Activated CD4-positive, alpha-beta T cell treated with anti-CD3 and anti-CD28 coated beads, Interleukin-2, amount 50 U/mL, for 4 hours (primary cell): Measurements from ENCODE around the gene TMEM62.
"Not testable (repeated sequence)": the region's sequence is repeated elsewhere in the genome, so short reads cannot be mapped to it uniquely, and the experiment has no call there.

Source experiments
- DNase-seq, 2 experiments: peaks; one replicate each; pipeline ENCODE4 v3.0.0-alpha.2; 2020

TMEM62 gene

DNA sequence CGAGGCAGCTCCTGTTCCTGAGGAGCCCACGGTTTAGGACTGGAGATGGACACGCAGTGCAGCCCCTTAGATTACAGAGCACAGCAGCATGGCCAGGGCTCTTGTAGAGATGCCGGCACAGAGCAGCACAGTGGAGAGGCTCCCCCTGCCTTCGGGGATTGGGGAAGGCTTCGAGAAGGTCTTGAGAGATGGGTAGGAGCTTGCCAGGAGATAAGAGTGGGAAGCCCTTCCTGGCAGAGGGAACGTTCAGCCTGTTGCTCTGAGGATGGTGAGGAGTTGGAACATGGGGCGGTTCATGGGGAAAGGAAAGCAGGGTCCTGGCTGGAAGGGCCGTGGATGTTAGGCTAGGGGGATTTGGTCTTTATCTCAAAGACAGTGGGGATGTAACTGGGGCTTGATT, 77.4 kb downstream of the TMEM62 start:
- no peak for DNase-seq

DNA sequence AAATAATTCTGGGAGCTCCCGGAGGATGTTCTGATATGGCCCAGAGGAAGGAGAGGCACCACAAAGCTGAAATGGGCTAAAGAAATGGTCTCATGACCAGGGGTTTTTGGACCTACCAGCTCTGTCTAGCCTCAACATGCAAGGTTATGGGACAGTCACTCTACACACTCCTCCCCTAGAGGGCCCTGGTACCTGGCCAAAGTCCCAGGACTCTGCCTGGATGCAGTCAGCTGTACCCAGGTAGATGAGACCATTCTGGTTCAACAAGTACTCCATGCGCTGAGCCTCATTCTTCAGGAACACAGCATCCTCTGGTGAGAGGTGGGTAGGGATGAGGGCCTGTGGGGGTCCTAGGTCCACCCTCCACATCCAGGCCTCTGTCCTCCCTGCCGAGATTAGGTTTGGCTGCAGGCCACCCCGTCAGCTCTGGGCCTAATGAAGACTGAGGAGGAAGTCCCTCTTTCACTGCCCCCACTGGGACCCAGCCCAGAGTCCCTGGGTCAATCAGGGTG, 77.9 kb downstream of the TMEM62 start:
- DNase-seq = no peak

DNA sequence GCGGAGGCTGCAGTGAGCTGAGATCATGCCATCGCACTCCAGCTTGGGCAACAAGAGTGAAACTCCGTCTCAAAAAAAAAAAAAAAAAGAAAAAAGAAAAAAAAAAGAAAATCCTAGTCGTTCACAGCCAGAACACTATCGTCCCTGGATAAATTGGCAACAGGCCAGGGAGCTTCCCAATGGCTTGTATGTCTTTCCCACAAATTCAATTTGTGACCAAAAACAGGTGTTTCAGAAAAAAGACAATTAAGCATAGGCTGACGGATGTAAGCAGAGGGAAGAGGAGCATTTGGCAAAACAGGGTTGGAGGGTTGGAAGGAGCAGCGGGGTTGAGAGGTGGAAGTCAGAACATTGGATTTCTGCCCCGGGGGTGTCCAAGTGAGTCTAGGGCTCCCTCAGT, 78.9 kb downstream of the TMEM62 start:
- no peak for DNase-seq

DNA sequence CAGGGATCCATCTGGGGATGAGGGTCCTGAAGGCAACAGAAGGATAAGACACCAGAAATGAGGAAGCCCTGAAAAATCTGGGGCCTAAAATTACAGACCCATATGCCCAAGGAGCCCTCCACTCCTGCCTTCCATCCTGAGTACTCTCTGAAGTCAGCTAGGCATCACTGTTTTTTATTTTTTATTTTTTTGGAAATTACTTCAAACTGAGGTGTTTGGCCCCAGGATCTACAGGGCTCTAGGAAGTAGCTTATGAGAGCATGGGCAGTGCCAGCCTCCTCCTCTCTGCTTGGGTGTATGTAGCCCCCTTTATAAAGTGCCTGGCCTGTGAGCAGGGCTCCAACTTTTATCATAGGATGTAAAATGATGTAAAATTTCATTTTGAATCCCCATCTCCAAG, 79.6 kb downstream of the TMEM62 start:
- no peak for DNase-seq

DNA sequence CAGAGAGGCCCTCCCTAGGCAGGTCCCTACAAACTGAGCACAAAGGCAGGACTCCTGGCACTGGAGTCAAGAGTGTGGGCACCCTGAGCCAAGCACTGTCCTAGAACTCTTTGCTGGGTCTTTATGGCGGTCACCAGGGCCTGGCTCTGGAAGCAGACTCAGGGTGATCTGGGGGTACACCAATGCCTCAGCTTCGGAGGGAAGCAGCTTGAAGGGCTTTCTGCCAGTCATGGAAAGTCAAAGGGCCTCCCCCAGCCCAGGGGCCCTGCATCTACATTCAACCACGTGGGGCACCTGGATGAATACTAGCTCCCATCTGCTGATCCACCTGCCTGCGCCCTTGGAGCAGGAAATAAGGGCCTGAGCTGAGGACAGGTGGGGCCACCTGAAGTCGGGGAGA, 80.1 kb downstream of the TMEM62 start:
- DNase-seq = no peak

DNA sequence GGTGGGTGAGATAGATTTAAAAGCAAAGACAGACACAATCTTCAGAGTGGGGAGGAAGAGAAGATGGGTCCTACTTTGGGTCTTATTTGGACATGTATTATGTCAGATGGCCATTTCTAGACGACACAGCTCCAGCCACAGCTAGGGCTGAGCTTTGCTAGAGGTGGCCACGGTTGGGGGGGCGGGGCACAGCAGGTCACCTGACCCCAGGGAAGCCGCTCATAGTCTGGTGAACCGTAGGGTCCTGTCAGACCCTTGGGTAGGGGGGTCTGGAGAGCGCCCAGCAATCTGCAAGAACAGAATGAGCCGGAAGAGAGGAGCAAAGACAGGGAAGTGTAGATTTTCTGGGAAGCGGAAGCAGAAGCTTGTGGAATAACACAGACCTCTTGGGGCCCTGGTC, 80.8 kb downstream of the TMEM62 start:
- DNase-seq = no peak

DNA sequence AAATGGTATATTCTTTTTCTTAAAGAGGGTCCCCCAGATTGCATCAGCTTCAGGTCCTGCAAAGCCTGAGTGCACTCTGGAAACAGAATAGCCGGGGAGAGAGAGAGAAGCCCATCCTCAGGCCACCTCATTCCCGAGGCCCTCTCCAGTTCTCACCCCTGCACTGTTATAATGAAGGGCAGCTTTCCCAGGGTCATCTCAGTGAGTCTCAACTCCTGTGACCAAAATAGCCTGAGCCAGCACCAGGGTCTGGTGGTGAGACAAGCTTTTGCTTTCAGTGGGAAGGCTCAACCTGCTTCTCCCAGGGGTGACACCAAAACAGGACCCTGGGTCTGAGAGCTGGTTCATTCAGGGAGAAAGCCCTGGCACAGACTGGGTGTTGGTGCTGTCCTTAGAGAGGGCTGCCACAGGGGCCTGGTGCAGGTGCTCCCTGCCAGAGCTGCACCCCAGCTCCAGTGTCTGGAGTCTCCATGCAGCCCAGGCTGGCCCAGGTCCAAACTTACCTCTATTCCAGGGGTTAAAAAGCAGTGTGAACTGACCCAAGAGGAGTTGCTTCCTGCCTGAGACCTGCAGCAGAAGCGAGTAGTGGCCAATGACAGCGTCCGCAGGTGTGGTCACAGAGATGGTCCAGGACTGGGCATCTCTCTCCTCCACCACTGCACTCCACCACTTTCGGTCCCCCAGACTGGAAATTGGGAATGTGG, 81.4 kb downstream of the TMEM62 start:
- no peak for DNase-seq

DNA sequence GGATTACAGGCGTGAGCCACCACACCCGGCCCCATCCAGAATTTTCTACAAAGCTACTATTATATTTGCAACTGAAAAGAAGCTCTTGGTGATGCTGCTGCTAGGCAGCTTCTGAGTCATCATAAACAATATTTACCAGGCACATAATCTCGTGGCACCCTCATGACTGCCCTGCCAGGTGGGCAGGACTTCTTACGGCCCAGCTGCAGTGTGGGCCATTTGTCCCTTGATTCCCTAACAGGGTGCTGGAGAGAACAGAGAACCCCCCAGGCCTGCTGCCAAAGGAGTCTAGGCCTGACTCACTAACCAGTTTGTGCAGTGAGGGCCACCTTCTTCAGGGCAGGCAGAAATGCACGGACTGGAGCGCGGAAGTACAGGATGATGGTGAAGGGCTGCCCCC, 82.6 kb downstream of the TMEM62 start:
- no peak for DNase-seq

DNA sequence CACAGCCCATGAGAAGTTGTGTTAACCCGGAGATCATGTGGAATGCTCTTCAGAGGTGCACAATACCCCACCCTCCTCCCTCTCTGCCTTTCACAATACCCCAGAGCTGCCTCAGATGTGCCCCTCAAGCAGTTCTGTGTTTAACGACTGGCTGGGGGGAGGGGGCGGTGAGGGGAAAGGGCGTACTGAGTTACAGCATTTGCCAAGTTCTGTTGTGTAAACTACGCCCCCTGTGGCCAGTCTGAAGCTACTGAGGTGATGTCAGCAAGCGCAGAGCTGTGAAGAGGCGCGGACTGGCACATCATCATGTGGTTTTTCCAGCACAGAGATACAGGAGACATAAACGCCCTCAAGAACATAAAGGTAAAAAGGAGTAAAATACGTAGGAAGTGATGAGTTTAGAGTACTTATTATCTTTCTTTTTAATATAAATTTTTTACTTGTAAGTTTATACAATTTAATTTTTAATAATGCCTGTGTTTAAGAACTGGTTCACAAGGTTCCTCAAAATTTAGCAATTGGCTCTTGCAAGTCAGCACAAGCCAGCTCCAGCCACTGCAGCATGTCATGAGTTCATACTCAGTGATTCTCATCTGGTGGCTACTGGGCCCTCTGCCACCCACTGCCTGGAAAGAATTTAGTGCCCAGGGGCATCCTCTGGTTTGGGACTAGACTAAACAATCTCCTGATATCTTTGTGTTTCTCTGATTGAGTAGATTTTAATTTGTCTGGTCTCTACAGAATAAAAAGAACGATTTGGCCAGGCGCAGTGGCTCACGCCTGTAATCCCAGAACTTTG, 85.7 kb downstream of the TMEM62 start:
- no peak for DNase-seq

DNA sequence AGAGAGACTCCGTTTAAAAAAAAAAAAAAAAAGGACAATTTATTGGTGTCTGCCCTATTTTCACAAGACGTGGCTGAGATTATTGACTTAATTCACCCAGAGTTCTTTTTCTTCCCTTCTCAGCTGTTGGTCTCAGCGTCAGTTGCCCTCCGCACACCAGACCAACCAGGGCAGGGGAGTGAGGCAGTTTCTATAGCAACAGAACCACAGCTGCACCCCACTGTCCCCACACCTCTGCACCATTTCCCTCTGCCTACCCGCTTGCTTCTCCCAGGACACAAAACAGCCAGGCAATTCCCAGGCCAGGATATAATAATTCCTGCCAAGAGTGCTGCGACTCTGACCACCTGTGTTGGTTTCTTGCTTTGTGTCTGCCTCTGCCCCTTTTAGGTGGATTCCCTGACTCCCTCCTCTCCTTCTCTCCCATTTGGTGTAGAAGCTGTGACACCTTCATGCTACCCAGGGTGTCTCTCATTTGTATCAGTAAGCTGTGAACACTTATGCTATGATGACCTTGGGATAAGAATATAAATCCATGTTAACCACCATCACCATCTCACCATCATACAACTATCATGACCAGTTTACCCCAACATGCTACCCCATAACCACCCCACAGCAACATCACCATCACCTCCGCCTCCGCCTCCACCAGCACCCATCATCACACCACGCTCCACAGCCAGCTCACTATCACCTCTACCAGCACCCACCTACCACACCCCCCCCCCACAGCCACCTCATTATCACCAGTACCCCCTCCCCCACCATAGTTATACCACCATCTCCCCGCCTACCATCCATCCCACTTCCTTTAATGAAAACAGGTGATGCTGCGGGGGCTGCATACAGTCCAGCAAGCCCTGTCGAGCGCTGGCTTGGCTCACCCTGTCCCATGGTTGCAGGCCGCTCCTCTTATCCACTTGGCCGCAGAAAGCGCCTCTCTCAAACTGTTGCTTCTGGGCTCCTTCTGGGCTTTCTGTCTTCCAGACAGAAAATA, 86.8 kb downstream of the TMEM62 start:
- DNase-seq = no peak

DNA sequence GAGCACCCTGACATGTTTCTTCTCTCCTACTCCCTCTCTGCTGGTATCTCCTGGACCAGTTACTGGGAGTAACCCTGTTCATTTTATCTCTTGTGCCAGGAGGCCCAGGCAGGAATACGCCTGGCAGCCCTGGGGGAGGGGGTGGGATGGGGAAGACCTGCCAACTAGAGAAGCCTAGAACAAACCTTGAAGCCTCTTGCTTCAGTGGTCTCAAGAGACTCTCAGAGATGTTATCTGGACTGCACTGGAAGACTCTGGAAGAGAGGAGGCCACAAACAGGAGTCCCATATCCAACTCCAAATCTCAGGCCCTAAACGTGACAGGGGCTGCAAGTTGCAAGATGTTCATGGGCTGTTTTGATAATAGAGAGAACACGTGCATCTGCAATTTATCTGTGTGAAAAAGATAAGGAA, 87.6 kb downstream of the TMEM62 start, which contains the start of gene EPB42:
EPB42 (minus strand) TSS at position 28 of the 413 bp plus-strand sequence. CDS start 193 bp downstream, outside the sequence.
- no peak for DNase-seq

DNA sequence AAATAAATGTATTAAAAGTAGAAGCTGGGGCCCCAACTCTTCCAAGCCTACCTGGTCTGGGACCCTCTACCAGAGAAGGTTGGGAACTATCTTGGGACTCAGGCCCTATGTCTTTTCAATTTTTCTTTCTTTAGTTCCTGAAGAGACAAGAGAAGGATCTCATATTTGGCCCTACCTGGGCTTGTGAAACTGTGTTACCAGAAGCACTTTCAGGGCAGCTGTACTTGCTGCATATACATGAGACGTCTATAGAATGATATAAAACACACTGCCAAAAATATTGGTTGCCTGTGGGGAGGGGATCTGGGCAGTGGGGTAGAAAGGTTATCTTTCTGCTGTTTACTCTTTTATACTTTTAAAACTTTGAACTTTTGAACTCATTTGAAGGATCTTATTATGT, 88.0 kb downstream of the TMEM62 start:
- no peak for DNase-seq

DNA sequence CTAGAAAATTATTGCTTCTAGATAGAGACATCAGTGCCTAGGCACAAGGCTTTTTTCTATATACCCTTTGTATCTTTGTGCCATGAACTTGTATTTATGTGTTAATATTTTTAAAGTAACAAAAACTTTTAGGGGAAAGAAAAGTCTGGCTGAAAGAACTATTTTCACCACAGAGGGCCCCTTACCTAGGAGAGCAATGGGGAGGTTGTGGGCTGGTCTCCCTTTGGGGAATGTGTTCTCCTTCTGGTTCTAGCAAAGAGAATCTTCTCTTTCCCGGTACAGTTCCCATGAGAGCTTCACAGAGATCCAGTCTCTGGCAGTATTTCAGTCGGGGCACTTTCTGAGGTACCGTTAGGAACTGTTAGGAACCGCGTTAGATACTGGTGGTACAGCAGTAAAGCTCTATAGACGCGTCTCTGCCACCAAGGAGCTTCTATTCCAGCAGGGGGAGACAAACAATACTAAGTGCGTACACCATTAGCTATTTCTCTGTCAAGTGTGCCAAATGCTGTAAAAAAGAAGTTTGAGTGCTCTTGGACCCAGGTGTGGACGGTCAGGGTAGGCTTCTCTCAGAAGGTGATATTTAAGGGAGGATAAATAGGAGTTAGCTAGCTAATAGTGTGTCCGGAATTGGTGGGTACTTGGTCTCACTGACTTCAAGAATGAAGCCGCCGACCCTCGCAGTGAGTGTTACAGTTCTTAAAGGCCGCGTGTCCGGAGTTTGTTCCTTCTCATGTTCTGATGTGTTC, 92.0 kb downstream of the TMEM62 start:
- DNase-seq = peak; percentile 16 to 27

DNA sequence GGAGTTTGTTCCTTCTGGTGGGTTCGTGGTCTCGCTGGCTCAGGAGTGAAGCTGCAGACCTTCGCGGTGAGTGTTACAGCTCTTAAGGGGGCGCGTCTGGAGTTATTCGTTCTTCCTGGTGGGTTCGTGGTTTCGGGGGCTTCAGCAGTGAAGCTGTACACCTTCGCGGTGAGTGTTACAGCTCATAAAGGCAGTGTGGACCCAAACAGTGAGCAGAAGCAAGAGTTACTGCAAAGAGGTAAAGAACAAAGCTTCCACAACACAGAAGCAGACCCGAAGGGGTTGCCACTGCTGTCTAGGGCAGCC, 92.5 kb downstream of the TMEM62 start:
- DNase-seq = not testable (repeated sequence)

DNA sequence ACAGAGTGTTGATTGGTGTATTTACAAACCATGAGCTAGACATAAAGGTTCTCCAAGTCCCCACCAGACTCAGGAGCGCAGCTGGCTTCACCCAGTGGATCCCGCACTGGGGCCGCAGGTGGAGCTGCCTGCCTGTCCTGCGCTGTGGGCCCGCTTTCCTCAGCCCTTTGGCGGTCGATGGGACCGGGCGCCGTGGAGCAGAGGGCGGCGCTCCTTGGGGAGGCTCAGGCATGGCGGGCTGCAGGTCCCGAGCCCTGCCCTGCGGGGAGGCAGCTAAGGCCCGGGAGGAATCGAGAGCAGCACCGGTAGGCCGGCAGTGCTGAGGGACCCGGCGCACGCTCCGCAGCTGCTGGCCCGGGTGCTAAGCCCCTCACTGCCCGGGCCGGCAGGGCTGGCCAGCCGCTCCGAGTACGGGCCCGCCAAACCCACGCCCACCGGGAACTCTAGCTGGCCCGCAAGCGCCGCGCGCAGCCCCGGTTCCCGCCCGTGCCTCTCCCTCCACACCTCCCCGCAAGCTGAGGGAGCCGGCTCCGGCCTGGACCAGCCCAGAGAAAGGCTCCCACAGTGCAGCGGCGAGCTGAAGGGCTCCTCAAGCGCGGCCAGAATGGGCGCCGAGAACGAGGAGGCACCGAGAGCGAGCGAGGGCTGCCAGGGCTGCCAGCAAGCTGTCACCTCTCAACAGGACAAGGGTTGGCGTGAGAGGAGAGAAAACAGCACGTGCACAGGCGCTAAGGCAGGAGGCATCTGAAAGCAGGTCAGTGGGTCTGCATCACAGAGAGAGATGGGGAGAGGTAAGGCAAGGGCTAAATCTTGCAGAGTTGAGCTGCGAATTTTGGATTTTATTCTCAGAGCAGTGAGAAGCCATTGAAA, 93.3 kb downstream of the TMEM62 start:
- no peak for DNase-seq

DNA sequence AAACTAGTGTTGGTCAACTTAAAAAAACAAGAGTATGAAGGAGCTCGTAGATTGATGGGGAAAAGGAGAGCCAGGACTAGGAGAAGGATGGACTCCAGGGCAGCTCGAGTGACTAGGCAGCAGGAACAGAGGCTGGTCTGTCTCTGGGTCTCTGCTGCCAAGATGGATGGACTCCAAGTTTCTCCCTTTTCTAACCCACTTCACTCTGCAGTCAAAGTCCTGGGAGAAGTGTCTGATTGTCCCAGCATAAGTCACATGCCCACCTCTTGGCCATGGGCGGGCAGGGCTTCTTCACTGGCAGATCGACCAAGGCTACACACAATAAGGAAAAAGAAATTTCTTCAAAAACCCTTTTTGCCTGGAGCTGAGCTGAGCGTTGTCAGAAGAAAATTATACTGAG, 96.6 kb downstream of the TMEM62 start:
- DNase-seq = no peak

DNA sequence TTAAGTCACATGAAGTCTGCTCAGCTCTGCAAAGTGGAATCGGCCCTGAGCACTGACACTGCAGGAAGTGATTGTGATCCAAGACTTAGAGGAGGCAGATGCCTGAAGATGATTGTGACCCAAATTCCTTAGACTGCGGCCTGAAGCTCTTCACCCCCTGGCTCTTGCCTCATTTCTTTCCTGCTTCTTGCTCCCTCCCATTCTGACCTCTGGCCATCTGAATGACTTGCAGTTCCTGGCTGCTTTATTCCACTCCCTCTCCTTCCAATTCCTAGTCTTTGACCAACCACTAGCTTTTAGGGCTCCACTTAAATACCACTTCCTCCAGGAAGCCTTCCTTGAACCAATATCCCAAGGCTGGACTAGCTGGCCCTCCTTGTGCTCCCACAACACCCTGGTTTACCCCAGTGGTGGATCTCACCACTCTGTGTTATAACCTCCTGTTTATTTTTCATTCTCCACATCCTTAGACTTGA, 97.3 kb downstream of the TMEM62 start:
- no peak for DNase-seq

DNA sequence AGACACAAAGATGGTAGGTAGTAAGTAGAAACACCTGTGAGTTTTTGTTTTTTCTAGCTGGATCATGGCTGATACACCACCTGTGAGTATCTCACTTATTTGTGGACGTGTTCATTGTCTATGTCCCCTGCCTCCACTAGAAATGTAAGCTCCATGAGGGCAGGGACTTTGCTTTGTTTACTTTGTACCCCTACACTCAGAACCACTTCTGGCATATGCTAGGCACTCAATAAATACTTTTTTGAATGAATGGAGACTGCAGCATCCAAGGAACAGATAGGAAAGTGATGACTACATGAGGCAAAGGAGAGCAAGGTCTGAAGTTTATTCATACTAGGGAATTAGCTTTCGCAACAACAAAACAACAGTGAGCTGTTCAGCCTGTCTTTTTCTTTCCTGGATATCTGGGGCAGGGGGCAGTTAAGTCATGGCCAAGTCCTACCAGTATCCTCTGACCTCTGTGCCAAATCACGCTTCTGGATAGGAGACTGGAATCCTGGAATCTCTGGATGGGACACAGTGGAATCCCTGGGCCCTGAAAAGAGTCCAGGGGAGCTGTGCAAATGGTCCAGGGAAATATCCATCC, 99.0 kb downstream of the TMEM62 start:
- DNase-seq = no peak
